GM19238 (cell line): Measurements from ENCODE around the gene PAX2.

Source experiments
- DNase-seq: peaks from one replicate; pipeline ENCODE4 v3.0.0; 2011; ENCODE audit warnings: low spot score; ENCODE audit not compliant: insufficient read length

The PAX2 gene

DNA sequence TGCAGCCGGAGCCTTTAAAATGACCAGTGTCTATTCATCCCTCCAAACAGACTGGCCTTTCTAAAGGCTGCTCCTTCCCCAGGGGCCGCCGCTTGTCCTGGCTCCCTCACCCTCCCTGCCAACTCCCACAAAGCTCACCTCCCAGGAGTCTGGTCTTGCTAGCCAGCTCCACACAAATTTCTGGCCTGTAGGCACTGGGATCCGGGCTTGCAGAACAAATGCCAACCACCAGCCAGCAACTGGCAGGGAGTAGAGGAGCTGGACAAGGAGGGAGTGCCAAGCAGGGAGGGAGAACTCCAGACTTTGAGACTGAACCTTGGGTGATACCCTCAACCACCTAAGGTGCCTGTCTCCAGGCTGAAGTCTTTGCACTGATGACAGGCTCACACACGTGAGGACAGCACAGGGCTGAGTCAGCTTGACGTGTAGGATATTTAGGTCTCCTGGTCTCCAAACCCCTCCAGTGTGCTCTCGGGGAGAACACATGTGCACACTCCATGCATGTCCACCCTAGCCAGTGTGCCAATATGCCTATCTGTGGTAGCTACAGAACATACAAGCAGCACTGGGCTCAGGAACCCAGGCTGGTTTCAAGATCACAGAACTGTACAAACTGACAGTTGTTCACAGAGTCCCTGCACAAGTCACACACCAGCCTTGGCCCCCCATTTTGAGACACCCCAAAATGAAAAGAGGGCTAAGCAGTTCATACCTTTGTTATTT, 6.0 kb downstream of the PAX2 start:
- no peak for DNase-seq

DNA sequence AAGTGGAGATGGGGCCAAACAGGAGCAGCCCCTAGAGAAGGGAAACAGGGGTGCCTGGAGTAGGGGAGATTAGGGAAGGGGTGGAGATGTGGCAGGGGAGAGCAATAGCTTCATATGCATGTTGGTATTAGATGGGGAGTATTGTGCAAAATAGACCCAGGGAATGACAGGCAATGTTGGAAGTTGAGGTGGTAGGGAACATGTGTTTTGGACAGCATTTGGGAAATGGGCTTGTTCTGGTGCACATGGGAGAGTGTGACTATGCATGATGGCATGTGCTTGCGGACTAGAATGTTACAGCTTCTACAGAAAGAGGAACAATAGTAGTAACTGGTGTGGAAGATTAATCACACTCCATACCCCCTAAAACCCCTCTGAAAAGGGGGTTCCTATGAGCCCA, 10.4 kb downstream of the PAX2 start:
- no peak for DNase-seq

DNA sequence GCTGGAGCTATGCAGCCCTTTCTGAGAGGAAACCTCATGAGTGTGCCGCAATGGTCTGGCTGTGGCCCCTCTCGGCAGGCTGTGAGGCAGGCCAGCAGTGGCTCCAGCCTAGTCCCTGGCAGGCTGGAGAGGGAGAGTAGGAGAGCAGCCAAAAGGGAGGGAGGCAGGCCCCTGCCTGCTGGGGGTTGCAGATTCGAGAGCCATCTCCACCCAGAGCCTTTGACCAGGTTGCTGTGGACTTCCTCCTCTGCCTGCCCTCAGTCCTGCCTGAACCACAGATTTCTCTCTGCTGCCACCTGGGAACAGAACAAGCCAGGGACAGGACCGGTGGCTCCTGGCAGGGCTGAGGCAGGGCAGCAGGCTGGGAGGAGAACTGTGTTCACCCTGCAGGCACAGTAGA, 13.9 kb downstream of the PAX2 start:
- DNase-seq = no peak

DNA sequence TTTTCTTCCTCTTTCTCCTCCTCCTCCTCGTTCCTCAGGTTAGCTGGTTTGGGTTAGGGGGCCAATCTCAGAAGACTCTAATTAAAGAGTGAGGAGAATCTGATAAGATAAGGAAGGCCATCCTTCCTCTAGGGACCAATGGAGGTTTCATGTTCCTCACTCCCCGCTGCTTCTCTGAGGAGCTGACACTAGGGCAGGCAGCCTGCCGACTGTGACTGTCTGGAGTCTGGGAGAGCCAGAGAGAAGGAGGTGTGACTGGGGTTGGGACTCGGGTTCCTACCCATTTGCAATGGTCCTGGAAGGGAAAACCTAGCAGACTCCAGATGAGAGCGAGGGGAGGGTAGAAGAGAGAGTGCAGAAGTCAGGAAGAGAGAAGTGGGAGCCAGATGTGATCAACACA, 15.3 kb downstream of the PAX2 start:
- DNase-seq = no peak

DNA sequence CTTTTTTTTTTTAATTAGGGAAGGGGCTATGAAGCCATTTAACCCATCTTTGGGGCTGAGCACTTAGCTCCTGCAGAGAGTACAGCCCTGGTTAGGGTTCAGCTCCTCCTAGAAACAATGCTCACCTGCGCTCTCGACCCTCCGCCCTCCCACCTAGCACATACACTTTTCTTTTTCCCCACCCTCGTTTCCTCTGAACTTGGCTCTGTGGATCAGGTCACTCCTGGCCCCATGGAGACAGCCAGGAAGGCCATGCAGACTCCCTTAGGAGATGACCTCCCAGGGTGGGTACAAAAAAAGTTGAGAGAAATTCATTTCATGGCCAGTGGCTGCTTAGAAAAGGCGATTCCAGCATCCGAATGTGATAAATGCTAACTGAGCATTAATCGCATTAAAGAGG, 15.8 kb downstream of the PAX2 start:
- no peak for DNase-seq

DNA sequence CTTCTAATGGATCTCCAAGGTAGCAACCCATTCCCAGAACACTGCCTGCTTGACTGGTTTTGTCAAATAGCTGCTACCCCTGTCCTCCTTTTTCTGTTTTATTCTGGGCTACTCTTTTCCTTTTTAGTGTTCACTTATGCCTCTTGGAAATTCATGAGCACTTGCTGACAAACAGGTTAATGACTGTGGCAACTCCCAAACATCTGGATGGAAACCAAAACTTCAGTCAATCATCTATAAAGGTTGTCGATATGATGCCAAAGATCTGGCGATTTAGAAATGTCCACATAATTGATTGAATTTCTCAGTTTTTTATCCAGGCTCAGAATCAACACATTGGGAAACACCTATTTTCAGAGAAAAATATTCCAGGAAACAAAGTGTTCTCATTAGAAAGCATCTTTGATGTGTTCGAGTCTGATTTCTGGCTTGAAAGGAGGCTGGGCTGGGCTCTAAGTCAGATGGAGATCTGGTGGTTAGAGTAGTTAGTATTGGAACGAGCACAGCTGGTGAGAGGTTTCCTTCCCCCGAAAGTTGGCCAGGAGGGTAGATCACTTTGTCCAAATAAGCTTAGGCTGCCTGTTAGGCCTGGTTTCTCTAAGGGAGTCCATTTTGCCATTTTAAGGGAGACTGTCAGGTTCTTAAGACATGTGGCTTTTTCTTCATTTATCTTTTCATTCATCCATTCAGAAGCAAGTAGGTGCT, 17.8 kb downstream of the PAX2 start:
- no peak for DNase-seq

DNA sequence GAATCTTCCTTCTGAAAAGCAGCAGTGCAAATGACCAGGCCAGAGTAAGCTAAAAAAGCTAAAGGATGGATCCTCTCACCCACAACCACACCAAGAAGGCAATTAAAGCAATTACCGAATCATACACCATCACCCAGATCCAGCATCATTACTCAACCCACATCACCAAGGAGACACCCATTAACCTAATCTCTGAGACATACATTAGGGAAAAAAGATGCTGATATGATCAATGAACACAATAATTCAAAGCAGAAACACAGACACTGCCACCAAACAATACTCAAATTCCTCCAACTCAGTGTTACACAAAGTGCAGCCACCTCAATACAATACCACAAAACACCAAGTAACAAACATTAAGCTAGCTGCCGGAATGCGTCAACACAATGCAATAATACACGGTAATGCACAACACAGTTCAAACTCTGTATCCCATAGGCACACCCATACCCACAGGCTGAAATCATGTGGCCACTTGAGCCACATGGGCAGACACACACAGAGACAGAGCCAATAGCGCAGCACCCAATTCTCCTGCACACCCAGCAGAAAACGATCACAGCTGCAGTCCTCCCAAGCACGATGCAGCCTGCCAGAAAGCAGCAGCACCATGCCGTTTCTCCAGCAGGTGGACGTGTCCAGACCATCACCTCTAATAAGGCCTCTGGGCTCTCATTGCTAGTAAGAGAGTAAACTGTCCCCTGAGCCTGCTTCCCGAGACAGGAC, 21.5 kb downstream of the PAX2 start:
- DNase-seq = no peak

DNA sequence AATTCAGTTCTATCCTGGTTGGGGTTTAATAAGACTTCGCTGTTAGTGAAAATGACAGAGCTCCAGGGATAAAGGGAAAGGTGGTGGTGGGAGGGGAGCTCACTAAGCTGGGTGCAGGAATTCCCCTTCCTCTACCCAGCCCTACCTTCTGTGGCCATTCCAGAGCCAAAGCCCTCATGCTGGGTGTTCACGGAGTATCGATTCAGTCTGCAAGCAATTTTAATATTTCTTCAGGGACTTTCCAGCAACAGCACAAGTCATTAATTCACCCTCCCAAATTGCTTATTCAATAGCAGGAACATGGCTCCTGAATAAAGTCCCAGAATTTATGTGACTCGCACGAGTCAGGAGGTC, 22.0 kb downstream of the PAX2 start:
- no peak for DNase-seq

DNA sequence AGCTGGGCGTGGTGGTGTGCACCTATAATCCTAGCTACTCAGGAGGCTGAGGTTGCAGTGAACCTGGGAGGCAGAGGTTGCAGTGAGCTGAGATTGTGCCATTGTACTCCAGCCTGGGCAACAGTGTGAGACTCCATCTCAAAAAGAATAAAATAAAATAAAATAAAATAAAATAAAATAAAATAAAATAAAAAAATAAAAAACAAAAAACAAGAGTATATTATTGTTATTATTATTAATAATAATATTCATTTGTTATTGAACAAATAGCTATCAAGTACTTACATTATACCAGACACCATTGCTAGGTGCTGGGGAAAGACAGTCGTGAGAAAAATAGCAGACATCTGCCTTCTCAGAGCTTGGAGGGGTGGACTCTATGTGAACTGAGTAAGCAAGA, 24.1 kb downstream of the PAX2 start:
- DNase-seq = no peak

DNA sequence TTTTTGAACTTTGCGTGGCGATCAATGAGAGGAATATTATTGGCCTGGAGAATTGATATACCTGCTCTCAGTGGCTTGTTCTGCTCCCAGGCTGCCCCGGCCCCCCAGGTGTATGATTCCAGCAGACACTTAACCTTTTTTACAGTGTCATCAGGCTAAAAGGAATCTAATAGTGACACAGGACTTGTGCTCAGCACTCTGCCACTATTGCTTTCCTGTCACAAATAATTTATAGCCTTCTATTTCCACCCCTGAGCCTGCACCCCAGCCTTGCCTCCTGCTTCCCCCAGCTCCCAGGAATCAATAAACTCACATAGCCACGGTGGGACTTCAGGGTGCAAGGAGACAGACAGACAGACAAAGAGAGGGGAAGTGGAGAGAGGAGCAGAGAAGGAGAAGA, 28.3 kb downstream of the PAX2 start:
- no peak for DNase-seq

DNA sequence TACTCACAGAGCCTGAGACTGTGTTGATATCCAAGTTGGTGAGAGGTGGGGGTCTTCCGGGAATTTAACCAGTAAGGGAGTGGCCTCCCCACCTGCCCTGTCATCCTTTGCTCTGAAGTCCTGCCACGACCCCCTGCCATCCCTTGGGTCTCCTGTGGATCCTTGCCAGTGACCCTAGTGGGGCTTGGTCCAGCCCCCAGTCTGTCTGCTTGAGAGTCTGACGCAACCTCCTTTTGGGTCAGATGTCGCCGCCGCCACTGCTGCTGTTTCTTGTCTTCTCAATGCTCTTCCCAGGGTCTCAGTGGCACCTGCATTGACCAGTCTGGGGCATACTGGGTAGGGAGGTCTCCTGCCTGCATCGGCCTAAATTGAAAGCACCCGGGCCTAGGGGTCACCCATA, 28.8 kb downstream of the PAX2 start:
- no peak for DNase-seq

DNA sequence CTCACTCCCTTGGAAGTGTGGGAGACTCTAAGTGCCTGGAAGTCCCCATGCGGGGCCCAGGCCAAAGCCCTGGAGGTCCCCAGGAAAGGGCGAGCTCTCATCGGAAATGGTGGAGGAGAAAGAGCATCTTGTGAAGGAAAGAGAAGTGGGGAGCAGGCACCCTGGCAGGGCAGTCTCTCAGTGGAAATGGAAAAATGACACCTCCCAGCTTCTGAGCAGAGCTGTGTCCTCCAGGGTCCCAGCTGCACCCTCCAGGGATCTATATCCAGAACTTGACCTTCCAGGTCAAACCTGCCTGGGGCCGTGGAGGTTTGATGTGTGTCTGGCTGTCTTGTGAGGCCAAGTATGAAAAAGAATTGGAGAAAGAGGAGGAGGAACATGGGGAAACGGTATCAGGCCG, 29.5 kb downstream of the PAX2 start:
- DNase-seq = no peak

DNA sequence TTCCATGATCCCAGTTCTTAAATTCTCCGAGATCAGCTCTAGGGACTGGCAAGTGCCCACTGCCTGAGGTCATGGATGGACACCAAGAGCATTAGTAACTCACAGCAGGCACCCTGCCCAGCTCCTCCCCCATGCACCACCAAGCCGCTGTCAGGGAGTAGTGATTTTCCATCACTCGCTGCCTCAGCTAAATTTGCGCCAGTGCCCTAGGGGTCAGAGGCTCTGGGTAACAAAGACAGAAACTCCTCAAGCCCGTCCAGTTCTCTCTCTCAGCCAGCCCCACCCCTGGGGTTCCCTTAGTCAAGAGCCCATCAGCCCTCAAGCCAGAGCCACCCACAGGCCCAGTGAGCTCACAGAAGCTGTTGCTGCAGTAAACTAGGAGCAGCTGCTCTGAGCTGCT, 30.0 kb downstream of the PAX2 start:
- DNase-seq = no peak

DNA sequence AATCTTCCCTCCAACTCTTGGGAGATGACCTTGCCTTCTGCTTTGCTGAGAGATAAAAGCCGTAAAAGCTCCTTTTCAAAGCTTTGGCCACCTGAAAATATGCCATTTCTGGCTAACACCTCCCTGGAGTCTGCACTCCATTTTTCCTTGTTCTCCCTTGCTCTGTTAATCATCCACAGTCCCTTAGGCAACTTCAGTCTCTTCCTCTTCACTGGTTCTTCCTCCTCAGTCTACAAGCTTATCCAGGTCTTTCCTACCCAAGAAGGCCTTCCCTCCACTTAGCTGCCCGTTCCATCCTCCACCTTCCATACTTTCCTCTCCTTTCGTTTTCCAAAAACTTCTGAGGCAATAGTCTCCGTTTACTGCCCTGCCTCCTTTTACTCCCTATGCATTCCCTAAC, 30.5 kb downstream of the PAX2 start:
- DNase-seq = no peak

DNA sequence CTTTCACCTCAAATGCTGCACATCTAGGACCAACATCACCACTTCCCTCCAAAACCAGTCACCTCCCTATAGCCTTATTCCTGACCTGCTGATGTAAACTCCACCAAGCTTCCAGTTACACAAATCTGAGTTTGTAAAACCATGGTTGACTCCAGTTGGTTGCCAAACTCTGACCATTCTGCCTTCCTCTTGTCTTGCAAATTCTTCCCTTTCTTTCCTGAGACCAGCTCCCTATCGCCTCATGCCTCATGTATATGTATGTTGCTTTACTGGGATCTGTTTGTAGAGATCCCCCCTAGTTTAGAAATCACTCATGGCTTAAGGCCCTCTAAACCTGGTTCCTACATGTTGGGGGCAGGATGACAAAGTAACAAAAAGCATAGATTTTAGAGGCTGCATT, 31.3 kb downstream of the PAX2 start:
- DNase-seq = no peak

DNA sequence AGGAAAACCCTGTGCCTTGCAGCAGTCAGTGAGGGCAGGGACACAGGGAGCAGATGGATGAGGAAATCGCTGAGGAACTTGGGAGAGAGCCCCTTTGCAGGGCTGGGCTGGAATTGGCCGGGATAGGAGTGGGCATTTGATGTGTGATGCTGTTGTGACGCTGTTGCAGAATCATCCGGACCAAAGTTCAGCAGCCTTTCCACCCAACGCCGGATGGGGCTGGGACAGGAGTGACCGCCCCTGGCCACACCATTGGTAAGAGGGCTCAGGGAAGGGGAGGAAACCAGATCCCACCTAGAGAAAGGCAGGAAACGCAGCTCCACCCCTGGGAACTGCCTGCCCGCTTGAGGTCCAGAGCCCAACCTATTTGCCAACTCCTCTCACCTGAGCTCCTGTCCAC, 33.9 kb downstream of the PAX2 start:
- DNase-seq = no peak

DNA sequence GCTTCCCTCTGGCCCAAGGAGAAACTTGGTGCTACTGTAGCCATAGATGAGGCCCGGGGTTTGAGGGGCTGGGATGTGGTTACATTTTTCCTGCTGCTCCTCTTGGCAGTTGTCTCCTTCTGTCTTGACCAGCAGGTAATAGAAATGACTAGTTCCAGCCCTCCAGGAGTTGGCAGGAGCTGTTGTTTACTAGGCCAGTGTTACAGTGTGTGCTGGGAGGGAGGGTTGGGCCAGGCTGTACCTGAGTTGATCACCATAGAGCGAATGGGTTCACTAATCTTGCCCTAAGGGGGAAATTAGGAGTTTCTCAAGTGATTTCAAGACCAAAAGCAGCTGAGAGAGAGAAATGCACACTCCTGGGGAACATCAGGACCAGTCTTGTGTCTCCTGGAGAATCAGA, 34.9 kb downstream of the PAX2 start:
- DNase-seq = no peak

DNA sequence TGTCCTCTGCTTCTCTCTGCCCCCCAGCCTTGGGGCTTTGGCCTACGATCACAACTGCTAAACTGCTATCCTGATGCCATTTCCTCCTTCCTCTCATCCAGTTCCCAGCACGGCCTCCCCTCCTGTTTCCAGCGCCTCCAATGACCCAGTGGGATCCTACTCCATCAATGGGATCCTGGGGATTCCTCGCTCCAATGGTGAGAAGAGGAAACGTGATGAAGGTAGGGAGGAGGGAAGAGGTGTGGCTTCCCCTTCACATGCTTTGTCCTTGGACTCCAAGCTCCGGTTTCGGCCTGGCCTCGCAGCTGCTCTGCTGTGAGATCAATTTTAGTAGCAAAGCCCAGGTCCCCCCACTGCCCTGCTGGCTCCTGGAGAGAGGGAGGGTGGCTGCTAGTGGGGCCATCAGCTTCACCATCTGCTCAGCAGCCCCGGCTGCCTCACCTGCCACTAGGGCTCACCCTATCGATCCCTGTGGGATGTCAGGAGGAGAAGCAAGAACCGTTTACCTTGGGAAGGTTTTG, 35.8 kb downstream of the PAX2 start:
- no peak for DNase-seq

DNA sequence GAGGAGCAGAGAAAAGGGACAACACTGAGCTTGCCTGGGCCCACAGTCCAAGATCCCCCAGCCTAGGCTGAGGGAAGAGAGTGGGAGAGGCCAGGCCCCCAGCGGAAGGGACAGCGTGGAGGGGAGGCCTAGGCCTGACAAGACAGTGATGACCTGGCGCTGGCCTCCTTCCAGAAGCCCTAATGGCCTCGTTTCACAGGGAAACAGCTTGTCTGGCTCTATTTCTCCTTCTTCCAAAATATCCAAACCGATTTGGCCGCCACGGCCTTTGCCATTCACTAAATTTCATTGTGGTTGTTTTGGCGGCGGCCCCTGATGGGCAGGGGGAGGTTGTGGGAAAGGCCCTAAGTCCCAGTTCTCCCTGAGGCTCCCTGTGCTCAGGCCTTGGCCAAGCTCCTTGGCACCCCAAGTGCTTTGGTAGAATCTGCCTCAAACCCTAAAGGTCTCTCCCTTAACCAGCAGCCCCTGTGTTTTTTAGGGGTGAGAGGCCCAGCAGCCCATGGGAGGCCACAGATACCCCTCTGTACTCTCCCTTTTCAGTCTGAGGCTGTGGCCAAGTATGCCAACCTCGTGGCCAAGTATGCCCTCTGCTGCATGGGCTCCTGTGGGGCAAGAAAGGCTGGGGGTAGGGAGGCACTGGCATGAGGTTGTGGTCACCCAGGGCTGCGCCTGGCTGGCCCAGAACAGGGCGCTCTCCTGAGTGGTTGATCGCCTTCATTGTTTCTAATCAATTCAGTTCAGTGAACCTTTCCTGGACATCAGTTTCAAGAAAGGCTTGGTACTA, 37.3 kb downstream of the PAX2 start:
- DNase-seq = no peak

DNA sequence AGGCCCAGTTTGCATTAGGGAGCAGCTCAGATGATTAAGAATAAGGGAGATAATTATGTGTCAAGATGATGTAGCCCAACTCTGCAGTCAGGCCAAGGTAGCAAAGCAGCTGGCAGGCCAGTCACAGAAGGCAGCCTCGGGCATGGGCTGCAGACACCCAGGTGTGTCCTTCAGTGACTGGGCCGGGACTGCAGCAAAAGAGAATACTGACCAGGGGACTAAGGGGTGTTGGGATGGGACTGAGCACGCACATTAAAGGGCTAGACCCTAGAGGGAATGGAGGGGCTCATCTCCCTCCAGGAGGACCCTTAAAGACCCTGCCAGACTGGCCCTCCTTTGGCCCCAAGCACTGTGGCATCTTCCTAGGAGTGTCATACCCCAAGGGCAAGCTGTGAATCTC, 38.7 kb downstream of the PAX2 start:
- DNase-seq = no peak

DNA sequence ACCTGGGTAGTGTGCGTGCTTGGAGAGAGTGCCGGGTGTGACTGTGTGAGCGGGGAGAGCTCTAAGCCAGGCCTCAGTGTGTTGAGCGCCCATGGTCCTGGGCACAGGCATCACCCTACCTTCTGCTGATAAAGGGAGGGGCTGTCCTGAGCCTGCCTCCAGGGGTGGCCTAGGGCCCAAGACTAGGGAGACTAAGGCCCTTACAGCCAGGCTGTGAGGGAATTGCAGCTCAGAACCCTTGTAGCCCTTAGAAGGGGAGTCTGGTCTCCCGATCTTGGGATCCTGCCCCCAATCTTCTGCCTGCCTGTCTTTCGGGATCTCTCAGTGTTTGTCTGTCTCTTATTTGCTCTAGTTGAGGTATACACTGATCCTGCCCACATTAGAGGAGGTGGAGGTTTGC, 41.2 kb downstream of the PAX2 start:
- DNase-seq = no peak
